T1000 (cell line): ENCODE measurements around the gene RING1.

Source experiments
- DNase-seq: peaks from one replicate; lab custom pipeline; 2025; ENCODE audit warnings: mixed read lengths; lab: John Stamatoyannopoulos, UW

The RING1 gene

GRCh38 chr6:33192671-33193602 lies 15.4 kb upstream of the RING1 start:
- no peak for DNase-seq

- DNase-seq = no peak
Measured at GRCh38 chr6:33193619-33194018, 14.7 kb upstream of the RING1 start.

DNA sequence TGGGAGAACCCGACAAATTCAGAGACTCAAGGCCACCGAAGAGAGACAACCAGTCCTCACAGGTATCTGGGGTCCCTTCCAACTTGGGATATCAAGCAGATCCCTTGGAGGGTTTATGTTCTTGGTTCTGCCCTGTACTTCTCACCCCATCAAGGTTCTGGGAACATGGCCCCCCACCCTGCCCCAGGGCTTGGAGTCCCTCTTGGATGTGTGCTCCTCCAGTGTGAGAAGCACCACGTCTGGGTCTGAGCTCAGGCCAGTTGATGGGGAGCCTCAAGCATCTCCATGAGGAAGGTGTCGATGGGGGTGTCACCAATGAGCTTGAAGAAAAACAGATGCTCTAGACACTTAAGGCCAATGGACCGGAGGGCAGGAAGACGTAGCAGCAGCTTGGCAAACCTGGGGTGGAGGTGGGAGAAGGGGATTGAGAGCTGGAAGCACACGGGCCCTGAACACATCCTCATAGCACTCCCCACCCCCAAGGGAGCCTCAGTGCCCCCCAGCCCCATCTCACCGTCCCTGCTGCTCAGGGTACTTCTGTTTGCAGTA lies 13.8 kb upstream of the RING1 start:
- DNase-seq = no peak

DNA sequence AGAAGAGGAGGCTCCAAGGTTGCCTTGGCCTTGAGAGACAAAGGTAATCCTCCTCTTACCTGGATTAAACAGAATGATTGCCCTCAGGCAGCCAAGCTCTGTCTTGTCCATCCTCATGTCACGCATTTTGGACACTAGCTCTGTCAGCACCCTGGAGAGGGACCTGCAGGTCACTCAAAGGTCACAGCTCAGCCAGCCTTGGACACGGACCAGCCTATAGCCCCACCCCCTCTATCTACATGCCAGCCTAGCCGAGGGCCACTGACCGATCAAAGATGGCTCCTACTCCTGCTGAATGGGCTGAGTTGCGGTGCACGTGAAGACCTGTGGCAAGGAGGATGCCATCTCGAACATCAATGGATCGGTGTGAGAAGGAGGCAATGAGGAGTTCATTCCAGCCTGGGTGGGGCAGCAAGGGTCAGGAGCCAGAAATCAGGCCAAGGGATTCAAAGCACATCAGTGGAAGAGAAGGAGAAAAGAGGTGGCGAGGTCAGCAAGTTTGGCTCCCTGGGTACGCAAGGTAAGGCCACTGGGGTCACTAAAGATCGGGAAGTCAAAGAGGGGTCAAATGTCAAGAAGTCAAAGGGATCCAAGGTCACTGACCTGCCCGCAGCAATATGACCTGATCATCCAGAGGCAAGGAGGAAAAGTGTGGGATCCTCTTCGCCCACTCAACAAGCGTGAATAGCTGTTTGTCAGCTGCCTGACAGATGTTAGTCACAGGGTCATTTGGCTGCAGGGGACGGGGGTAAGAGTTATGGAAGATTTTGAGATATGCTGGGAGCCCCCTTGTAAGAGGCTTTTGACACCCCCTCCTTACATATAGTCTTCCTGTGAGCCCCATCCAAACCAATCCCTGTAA lies 12.8 kb upstream of the RING1 start:
- DNase-seq = no peak

GRCh38 chr6:33197431-33198048 lies 10.8 kb upstream of the RING1 start:
- no peak for DNase-seq

DNA sequence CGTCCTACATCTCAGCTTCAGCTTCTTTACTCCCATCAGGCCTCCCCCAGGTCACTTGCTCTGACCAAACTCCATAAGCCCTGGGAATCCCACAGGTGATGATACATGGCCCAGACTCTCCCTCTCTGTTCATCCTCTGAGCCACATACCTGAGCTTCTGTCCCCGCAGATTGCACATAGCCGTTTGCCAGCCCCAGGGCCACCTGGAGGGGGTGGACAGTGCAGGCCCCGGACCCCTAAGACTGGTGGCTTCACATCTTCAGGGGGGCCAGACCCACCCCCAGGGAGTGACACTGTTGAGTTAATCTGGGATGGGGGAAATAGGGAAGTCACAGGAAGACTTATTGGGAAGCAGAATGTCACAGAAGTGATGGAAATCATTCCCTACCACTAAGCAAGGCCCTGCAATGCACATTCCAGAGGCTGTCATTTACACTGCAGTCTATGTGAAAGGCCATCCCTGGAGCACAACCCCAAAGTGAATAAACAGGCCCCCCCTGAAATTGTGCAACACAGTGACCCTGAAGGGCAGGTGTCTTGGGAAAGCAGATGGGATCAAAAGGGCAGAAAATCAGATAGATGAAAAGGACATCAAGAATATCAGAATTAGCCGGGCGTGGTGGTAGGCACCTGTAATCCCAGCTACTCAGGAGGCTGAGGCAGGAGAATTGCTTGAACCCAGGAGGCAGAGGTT lies 10.0 kb upstream of the RING1 start:
- DNase-seq = no peak

GRCh38 chr6:33198853-33199436 lies 9.4 kb upstream of the RING1 start:
- no peak for DNase-seq

DNA sequence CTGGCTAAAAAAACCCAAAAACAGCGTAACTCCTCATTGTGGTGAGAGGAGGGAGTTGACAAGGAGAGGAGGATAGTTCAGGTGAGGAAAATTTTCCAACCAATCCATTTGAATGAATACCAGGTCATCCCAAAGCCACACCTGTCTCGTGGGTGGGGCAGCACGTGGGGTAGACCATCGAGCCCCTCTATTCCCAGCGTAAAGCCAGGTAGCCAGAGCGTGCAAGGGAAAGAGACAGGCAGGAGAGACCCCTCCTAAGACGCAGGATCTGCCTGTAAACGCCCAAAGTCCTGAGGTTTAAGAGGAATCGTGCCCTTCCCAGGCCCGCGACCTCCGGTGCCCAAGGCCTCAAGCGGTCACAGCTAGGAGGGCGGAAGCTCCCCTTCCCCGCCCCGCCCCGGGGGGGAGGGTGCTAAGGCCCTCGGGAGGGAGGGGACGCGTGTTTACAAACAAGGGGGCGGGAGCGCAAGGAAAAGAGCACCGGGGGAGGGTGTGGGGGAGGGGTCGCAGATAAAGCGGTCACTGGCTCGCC lies 8.5 kb upstream of the RING1 start:
- no peak for DNase-seq

- DNase-seq = peak; percentile 98
Measured at GRCh38 chr6:33200219-33201146, 7.8 kb upstream of the RING1 start, which contains the start of the genes RXRB and SLC39A7. Gene RXRB, minus strand, starts transcription at chr6:33200665. Its CDS starts 189 bp downstream, at chr6:33200476. Gene SLC39A7, plus strand, starts transcription at chr6:33200867. Its CDS starts 379 bp downstream, at chr6:33201246.

- DNase-seq = no peak
Measured at GRCh38 chr6:33201147-33201545, 7.2 kb upstream of the RING1 start.

DNA sequence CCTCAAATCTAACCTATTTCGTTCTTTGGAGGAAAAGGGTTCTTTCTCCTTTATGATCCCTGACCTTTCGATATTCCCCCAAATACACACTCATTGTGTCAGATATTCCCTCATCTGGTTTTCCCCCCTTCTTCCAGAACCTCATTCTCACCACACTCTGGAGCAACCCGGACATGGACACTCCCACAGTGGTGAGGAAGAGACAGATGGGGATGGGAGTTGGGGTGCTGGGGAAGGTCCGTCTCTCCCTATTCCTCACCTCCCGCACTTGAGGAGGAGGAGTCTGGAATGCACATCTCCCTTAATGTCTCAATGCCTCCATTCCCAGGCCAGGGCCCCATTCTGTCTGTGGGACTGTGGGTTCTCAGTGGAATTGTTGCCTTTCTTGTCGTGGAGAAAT lies 6.4 kb upstream of the RING1 start:
- DNase-seq = no peak

DNA sequence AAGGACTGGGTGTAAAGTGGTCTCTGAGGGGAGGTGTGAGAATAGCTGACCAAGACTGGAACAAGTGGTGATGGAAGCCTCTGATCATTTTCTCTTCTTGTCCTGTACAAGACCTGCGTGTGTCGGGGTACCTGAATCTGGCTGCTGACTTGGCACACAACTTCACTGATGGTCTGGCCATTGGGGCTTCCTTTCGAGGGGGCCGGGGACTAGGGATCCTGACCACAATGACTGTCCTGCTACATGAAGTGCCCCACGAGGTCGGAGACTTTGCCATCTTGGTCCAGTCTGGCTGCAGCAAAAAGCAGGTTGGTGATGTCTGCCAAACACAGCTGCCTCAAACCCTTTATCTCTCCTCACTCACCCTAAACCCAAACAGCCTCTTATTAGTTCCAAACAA lies 5.5 kb upstream of the RING1 start:
- DNase-seq = no peak

GRCh38 chr6:33203443-33204164 lies 4.7 kb upstream of the RING1 start:
- DNase-seq = no peak

DNA sequence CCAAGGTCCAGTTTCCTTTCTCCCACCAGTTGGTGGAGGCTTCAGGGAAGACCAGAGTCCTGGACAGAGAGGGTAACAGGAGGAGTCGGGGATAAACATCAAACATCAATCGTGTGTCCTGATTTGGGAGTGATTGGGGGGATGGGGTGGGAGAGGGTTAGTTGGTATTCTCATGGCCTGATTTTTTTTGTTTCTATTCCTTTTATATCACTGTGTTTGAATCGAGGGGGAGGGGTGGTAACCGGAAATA lies 4.2 kb upstream of the RING1 start:
- no peak for DNase-seq

- peak; percentile 79 for DNase-seq
Measured at GRCh38 chr6:33204415-33205190, 3.7 kb upstream of the RING1 start, which contains the start of gene HSD17B8. Gene HSD17B8, plus strand, starts transcription at chr6:33204655. Its CDS starts 14 bp downstream, at chr6:33204669.

DNA sequence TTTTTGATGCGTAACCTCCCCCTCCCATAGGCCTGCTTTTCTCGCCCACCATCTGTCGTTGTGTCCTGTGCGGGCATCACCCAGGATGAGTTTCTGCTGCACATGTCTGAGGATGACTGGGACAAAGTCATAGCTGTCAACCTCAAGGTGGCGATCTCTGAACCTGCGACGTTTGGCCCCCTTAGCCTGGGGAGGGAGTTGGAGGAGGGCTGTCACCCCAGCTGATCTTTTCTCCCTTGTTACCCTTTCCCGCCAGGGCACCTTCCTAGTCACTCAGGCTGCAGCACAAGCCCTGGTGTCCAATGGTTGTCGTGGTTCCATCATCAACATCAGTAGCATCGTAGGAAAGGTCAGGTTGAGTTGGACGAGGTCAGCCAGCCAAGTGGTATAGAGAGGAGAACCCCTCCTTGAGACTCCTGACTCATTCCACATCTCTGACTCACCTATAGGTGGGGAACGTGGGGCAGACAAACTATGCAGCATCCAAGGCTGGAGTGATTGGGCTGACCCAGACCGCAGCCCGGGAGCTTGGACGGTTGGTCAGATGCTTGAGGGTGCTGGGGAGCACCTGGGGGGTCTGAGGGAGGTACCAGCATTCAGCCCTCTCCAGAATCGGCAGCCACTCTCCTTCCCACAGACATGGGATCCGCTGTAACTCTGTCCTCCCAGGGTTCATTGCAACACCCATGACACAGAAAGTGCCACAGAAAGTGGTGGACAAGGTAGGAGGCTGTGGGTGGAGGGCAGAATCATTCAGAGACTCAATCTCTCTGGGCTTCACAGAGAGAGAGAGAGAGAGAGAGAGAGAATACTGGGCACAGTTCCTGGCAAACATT lies 2.9 kb upstream of the RING1 start:
- DNase-seq = peak; percentile 54
